Kidney (tissue), 14 donors: ENCODE results near the gene CDC7. TPM values are rescaled to one million over a fixed set of nuclear protein-coding genes. Genes with fewer than 3 reads are reported as not detected.
A peak's percentile ranks its signal among the peaks of the same experiment; 100 is the strongest.

Source experiments
- DNase-seq, 5 donors: peaks; one replicate each; pipeline ENCODE4 v3.0.0-alpha.2; 2013 to 2020
- FAIRE-seq: peaks from 2 replicates; lab custom pipeline; 2012; peaks lifted over from hg19 to GRCh38; lab: Jason Lieb, UNC
- H3K27ac ChIP-seq, 2 donors: one replicate each; pipeline ENCODE4 v1.7.0; 2013; ENCODE audit warnings: low read depth in 2 of 2, low read length in 2 of 2, inconsistent platforms in 1 of 2
- H3K27me3 ChIP-seq: one replicate; pipeline ENCODE4 v1.7.1; 2013; ENCODE audit warnings: low read length, inconsistent platforms; ENCODE audit not compliant: control insufficient read depth, insufficient read depth
- H3K36me3 ChIP-seq, 3 donors: one replicate each; pipeline versions ENCODE4 v1.7.0 to v1.7.1; 2013; ENCODE audit warnings: low read length in 3 of 3, control low read depth in 1 of 3, inconsistent platforms in 1 of 3; ENCODE audit not compliant: insufficient read depth in 3 of 3, control insufficient read depth in 2 of 3
- H3K4me1 ChIP-seq, 3 donors: one replicate each; pipeline versions ENCODE4 v1.7.0 to v1.7.1; 2013; ENCODE audit warnings: low read length in 3 of 3, inconsistent platforms in 1 of 3, low read depth in 1 of 3; ENCODE audit not compliant: control insufficient read depth in 2 of 3, insufficient read depth in 2 of 3
- H3K4me3 ChIP-seq, 3 donors: one replicate each; pipeline versions ENCODE4 v1.7.0 to v1.8.1; 2013; ENCODE audit warnings: low read length in 3 of 3, control low read depth in 1 of 3, inconsistent platforms in 1 of 3
- H3K9ac ChIP-seq, 3 donors: one replicate each; pipeline versions ENCODE4 v1.7.0 to v1.7.1; 2013; ENCODE audit warnings: low read length in 3 of 3, control low read depth in 1 of 3, inconsistent platforms in 1 of 3
- H3K9me3 ChIP-seq, 3 donors: one replicate each; pipeline versions ENCODE4 v1.7.0 to v1.7.1; 2013; ENCODE audit warnings: low read length in 3 of 3, control low read depth in 1 of 3, inconsistent platforms in 1 of 3; ENCODE audit not compliant: control insufficient read depth in 2 of 3, insufficient read depth in 1 of 3
- intact Hi-C: fragments of 100-400 bp; cut with DNase I; formaldehyde crosslinking; loops from one replicate; pipeline ENCODE4 v1.11.1; 2022
- polyA plus RNA-seq: library from polyadenylated mRNA; stranded (reverse); fragments of 350-450 nt; fragmentation: Illumina TruSeq; extraction: RNeasy Lipid Tissue Mini Kit (QIAGEN cat#74804); gene quantifications from one replicate; pipeline ENCODE4 v1.2.3, GENCODE V29; 2014; ENCODE audit warnings: low read depth, low replicate concordance; ENCODE audit not compliant: insufficient read depth
- total RNA-seq: library from RNA; stranded (reverse); fragmentation: NEBNext Ultra II Directional; extraction: Animal tissue kit (Norgen Biotek cat#: 25700); gene quantifications from one replicate; pipeline ENCODE4 v1.2.1, GENCODE V29; 2021
- TF ChIP-seq, protein P1 (sequence below): IDR thresholded peaks from 3 replicates; pipeline ENCODE4 v1.5.1; 2012; ENCODE audit warnings: mild to moderate bottlenecking, moderate library complexity, borderline replicate concordance; ENCODE audit not compliant: insufficient read depth; ENCODE audit errors: extremely low read depth
- donor health status: control.
- donor health status: control.
- donor health status: control.
- donor health status: control.
- donor health status: control.
- donor health status: DM: yes; HTN: yes; CAD: no.
- donor health status: Normal renal cell carcinoma (clear cell type).

Gene CDC7
- total and polyA plus RNA-seq, 2 donors from 2014 or later = 1.4 to 3.2 TPM

DNA sequence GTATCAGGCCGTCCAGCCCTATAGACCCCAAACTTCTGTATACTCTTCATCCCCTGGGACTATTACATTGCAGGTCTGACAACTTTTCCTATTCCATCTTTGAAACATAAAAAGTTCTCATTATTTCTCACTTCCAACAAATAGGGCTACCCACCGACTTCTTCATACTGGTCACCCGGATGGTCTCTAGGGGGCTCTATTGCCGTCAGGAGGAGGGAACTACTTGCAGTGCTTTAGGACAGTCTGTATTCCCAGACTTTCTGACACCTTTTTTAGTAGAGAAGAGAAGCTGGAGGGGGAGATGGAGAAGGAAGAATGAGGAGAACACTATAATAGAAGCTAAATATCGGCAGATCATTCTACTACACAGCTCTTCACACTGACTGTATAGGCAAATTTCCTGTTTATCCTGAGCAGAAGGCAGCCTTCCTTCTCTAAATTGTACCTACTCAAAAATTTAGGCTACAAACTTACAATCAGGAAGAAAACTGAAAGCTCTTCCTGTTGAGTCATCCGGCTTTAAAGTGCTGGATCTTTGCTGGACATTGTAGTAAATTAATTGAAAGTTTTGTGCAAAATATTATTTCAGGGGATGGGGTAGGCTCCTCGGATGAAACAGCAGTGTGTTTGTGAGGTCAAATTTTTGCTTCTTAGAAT lies 54.6 kb downstream of the CDC7 start:
- no peak overlapping the region for H3K4me3 ChIP-seq
- no peaks in the 10 kb centered on the region for H3K36me3 ChIP-seq
- peak overlapping the region in 1 of 2 donors; percentile 10 for H3K27ac ChIP-seq
- TF ChIP-seq, protein P1, sequence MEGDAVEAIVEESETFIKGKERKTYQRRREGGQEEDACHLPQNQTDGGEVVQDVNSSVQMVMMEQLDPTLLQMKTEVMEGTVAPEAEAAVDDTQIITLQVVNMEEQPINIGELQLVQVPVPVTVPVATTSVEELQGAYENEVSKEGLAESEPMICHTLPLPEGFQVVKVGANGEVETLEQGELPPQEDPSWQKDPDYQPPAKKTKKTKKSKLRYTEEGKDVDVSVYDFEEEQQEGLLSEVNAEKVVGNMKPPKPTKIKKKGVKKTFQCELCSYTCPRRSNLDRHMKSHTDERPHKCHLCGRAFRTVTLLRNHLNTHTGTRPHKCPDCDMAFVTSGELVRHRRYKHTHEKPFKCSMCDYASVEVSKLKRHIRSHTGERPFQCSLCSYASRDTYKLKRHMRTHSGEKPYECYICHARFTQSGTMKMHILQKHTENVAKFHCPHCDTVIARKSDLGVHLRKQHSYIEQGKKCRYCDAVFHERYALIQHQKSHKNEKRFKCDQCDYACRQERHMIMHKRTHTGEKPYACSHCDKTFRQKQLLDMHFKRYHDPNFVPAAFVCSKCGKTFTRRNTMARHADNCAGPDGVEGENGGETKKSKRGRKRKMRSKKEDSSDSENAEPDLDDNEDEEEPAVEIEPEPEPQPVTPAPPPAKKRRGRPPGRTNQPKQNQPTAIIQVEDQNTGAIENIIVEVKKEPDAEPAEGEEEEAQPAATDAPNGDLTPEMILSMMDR = no peak
- H3K27me3 ChIP-seq = no peaks in the 10 kb centered on the region
- FAIRE-seq = no peak
- no peaks in the 10 kb centered on the region for H3K9me3 ChIP-seq
- intact Hi-C loops = no loop called here
- DNase-seq = peak in 2 of 5 donors; percentile 59 to 74
- H3K4me1 ChIP-seq = peaks cover 0 to 2% (median 0%) of the 10 kb centered on the region in 3 donors
- H3K9ac ChIP-seq = no peak overlapping the region

DNA sequence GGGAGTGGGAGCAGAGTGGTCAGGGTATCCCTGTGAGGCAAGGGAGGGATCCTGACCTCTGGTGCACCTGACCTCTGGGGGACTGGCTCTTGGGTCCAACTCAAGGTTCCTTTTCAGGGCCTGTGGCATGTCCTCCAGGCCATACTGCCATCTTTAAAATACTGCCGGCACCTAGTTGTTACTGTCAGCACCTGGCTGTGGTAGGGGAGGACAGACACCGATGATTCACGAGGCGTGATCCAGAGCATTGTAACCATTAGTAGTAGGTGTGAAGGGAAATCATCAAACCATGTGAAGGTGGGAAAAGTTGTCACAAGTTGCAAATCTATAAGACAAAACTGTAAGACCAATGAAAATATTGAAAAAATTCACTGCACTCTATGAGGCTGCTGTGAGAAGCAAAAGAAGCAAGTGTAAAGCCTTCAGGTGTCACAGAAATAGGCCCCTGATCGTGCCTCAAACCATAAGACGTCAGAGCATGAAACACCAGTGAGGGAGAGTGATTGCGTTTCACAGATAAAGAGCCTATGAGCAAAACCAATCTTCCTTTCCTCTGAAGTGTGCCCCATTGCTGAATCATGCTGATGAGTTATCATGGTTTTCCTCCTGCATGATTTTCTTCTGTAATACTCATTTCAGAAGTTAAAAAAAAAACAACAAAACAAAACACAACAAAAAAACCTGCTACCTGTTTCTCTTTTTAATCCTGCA lies 55.3 kb downstream of the CDC7 start:
- no peak overlapping the region for H3K9ac ChIP-seq
- H3K27me3 ChIP-seq = no peaks in the 10 kb centered on the region
- TF ChIP-seq, protein P1 = no peak
- no peaks in the 10 kb centered on the region for H3K9me3 ChIP-seq
- DNase-seq (no peak), FAIRE-seq (no peak)
- no peak overlapping the region for H3K27ac ChIP-seq
- intact Hi-C loops = no loop called here
- no peak overlapping the region for H3K4me3 ChIP-seq
- H3K36me3 ChIP-seq = no peaks in the 10 kb centered on the region
- H3K4me1 ChIP-seq = peaks cover 0 to 2% (median 0%) of the 10 kb centered on the region in 3 donors

DNA sequence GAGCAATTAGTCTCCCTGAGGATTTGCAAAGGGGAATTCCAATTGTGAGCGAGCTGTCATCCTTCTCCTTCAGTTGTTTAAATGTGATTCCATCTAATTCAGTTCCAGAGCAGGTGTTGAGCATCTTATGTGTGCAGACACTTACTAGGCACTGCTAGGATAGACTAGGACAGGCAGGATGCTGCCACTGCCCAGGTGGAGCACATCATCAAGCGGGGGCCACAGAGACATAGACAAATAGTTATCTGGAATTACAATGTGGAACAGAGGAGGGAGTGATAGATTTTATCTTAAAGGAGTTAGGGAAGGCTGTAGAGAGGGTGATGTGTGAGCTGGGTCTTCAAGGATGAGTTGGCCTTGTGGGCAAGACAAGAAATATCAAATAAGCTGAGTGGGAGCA lies 55.9 kb downstream of the CDC7 start:
- peaks cover 0 to 2% (median 0%) of the 10 kb centered on the region in 3 donors for H3K4me1 ChIP-seq
- H3K27ac ChIP-seq = no peak overlapping the region
- DNase-seq (no peak), FAIRE-seq (no peak)
- TF ChIP-seq, protein P1 = no peak
- no peak overlapping the region for H3K9ac ChIP-seq
- no peak overlapping the region for H3K4me3 ChIP-seq
- no peaks in the 10 kb centered on the region for H3K27me3 ChIP-seq
- intact Hi-C loops = no loop called here
- no peaks in the 10 kb centered on the region for H3K9me3 ChIP-seq
- no peaks in the 10 kb centered on the region for H3K36me3 ChIP-seq
